ENCODE measurements around the gene MGAT3.

DNA sequence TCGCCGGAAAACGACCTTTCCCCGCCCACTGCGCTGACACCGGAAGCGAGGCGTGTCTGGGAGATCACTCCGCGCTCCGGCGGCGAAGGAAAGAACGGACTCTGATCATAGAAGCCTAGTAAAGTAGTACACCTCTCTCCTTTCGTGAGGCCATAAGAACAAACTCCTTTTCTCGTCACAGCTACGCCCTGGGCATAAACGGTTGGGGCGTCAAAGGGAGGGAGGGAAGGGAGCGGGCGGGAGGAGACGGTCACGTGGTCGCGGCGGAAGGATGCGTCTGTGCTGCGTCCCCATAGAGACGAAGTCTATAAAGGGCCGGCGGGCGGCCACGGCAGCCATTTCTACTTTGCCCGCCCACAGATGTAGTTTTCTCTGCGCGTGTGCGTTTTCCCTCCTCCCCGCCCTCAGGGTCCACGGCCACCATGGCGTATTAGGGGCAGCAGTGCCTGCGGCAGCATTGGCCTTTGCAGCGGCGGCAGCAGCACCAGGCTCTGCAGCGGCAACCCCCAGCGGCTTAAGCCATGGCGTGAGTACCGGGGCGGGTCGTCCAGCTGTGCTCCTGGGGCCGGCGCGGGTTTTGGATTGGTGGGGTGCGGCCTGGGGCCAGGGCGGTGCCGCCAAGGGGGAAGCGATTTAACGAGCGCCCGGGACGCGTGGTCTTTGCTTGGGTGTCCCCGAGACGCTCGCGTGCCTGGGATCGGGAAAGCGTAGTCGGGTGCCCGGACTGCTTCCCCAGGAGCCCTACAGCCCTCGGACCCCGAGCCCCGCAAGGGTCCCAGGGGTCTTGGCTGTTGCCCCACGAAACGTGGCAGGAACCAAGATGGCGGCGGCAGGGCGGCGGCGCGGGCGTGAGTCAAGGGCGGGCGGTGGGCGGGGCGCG, 63.7 kb downstream of the MGAT3 start, which contains the start of gene ATF4:
- TF ChIP-seq, protein P1, sequence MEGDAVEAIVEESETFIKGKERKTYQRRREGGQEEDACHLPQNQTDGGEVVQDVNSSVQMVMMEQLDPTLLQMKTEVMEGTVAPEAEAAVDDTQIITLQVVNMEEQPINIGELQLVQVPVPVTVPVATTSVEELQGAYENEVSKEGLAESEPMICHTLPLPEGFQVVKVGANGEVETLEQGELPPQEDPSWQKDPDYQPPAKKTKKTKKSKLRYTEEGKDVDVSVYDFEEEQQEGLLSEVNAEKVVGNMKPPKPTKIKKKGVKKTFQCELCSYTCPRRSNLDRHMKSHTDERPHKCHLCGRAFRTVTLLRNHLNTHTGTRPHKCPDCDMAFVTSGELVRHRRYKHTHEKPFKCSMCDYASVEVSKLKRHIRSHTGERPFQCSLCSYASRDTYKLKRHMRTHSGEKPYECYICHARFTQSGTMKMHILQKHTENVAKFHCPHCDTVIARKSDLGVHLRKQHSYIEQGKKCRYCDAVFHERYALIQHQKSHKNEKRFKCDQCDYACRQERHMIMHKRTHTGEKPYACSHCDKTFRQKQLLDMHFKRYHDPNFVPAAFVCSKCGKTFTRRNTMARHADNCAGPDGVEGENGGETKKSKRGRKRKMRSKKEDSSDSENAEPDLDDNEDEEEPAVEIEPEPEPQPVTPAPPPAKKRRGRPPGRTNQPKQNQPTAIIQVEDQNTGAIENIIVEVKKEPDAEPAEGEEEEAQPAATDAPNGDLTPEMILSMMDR (IDR thresholded peaks at IDR 0.05) = no peak
- TF ChIP-seq, protein P2, sequence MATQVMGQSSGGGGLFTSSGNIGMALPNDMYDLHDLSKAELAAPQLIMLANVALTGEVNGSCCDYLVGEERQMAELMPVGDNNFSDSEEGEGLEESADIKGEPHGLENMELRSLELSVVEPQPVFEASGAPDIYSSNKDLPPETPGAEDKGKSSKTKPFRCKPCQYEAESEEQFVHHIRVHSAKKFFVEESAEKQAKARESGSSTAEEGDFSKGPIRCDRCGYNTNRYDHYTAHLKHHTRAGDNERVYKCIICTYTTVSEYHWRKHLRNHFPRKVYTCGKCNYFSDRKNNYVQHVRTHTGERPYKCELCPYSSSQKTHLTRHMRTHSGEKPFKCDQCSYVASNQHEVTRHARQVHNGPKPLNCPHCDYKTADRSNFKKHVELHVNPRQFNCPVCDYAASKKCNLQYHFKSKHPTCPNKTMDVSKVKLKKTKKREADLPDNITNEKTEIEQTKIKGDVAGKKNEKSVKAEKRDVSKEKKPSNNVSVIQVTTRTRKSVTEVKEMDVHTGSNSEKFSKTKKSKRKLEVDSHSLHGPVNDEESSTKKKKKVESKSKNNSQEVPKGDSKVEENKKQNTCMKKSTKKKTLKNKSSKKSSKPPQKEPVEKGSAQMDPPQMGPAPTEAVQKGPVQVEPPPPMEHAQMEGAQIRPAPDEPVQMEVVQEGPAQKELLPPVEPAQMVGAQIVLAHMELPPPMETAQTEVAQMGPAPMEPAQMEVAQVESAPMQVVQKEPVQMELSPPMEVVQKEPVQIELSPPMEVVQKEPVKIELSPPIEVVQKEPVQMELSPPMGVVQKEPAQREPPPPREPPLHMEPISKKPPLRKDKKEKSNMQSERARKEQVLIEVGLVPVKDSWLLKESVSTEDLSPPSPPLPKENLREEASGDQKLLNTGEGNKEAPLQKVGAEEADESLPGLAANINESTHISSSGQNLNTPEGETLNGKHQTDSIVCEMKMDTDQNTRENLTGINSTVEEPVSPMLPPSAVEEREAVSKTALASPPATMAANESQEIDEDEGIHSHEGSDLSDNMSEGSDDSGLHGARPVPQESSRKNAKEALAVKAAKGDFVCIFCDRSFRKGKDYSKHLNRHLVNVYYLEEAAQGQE (IDR thresholded peaks at IDR 0.05; ENCODE audit: insufficient read depth in 1 of 2, low read depth in 2 of 2, low read length in 1 of 2) = no peak
- TF ChIP-seq POLR2AphosphoS5 (IDR thresholded peaks at IDR 0.05; ENCODE audit: low read depth, low read length) (peak; percentile 94), SIN3A (IDR thresholded peaks at IDR 0.05; ENCODE audit: borderline replicate concordance, insufficient read depth, low read depth, low read length) (no peak; the same call in 1 of the 2 replicates)
